GM12892 (cell line): Measurements from ENCODE around the gene PRKN.

Experiments used
- POLR2A ChIP-seq: IDR thresholded peaks from 2 replicates; pipeline ENCODE4 v1.6.1; 2011; ENCODE audit warnings: low read depth, low read length, control low read depth
- POLR2AphosphoS5 ChIP-seq: IDR thresholded peaks from 2 replicates; pipeline ENCODE4 v1.6.1; 2011; ENCODE audit warnings: low read depth, low read length, control low read depth
- TAF1 ChIP-seq: IDR thresholded peaks from 2 replicates; pipeline ENCODE4 v1.6.1; 2011; ENCODE audit warnings: low read depth, mild to moderate bottlenecking, control low read depth, low read length, borderline replicate concordance

GRCh38 chr6:161394437-161394836 lies 1333.1 kb downstream of the PRKN start:
- TF ChIP-seq TAF1: no peak
- TF ChIP-seq POLR2A: no peak
- TF ChIP-seq POLR2AphosphoS5: no peak
